H1 (cell line): ENCODE results near the gene KCNMA1. TPM values are rescaled to one million over a fixed set of nuclear protein-coding genes. Genes with fewer than 3 reads are reported as not detected.

Experiments
- CTCF ChIA-PET: fragments of 300-600 bp; sonication (Branson Sonifier 250); formaldehyde crosslinking; loops from one replicate; lab custom pipeline; 2021; ENCODE audit not compliant: partially characterized antibody; lab: Charles Lee
- POLR2A ChIA-PET: fragments of 300-600 bp; sonication (Branson Sonifier 250); formaldehyde crosslinking; loops from one replicate; lab custom pipeline; 2021; ENCODE audit warnings: inconsistent platforms; ENCODE audit not compliant: partially characterized antibody; lab: Charles Lee
- DNase-seq, 2 experiments: peaks; one replicate each; pipeline versions ENCODE4 v3.0.0 to v3.0.0-alpha.2; 2010 to 2022; ENCODE audit warnings: low spot score in 2 of 2, low read depth in 1 of 2, mixed read lengths in 1 of 2
- FAIRE-seq: peaks from 2 replicates; lab custom pipeline; 2011; peaks lifted over from hg19 to GRCh38; lab: Jason Lieb, UNC
- H2AFZ ChIP-seq: 2 replicates; pipeline ENCODE4 v1.8.1; 2012; ENCODE audit warnings: low read length, inconsistent platforms
- H2AK5ac ChIP-seq: 2 replicates; pipeline ENCODE4 v1.6.1; 2013; ENCODE audit warnings: low read depth, low read length
- H2BK120ac ChIP-seq: replicated peaks from 2 replicates; pipeline ENCODE3; 2013; ENCODE audit warnings: low read depth, low read length, inconsistent platforms
- H2BK12ac ChIP-seq: 2 replicates; pipeline ENCODE4 v1.6.1; 2013; ENCODE audit warnings: low read depth, low read length
- H2BK15ac ChIP-seq: 2 replicates; pipeline ENCODE4 v1.6.1; 2013; ENCODE audit warnings: low read length
- H2BK20ac ChIP-seq: 2 replicates; pipeline ENCODE4 v1.6.1; 2013; ENCODE audit warnings: low read length
- H2BK5ac ChIP-seq: 2 replicates; pipeline ENCODE4 v1.6.1; 2013; ENCODE audit warnings: low read depth, low read length
- H3K14ac ChIP-seq: 2 replicates; pipeline ENCODE4 v1.6.1; 2013; ENCODE audit warnings: inconsistent platforms; ENCODE audit not compliant: insufficient read length
- H3K18ac ChIP-seq: 2 replicates; pipeline ENCODE4 v1.6.1; 2013; ENCODE audit warnings: low read length; ENCODE audit errors: extremely low read depth
- H3K23ac ChIP-seq: 2 replicates; pipeline ENCODE4 v1.6.1; 2013; ENCODE audit warnings: inconsistent platforms; ENCODE audit not compliant: insufficient read length
- H3K23me2 ChIP-seq: 2 replicates; pipeline ENCODE4 v1.6.1; 2013; ENCODE audit warnings: low read depth, low read length
- H3K27ac ChIP-seq: 2 replicates; pipeline ENCODE4 v1.6.1; 2011; ENCODE audit warnings: low read depth, low read length, inconsistent platforms
- H3K27me3 ChIP-seq, 4 experiments: replicated peaks in 1 of 4; 1 replicate in 1 of 4; 2 replicates in 3 of 4; pipeline versions ENCODE4 v1.6.1 to v1.8.1; 2011 to 2013; ENCODE audit warnings: low read length in 3 of 4, mild to moderate bottlenecking in 3 of 4, inconsistent platforms in 2 of 4, mixed read lengths in 2 of 4, moderate library complexity in 1 of 4; ENCODE audit not compliant: control insufficient read depth in 3 of 4, insufficient read depth in 3 of 4; ENCODE audit errors: extremely low read depth in 1 of 4
- H3K36me3 ChIP-seq, 4 experiments: 2 replicates each; pipeline versions ENCODE4 v1.6.1 to v1.8.1; 2011 to 2013; ENCODE audit warnings: mild to moderate bottlenecking in 4 of 4, low read length in 3 of 4, moderate library complexity in 2 of 4, control low read depth in 1 of 4, inconsistent platforms in 1 of 4; ENCODE audit not compliant: insufficient read depth in 4 of 4, control insufficient read depth in 2 of 4
- H3K4ac ChIP-seq: replicated peaks from 2 replicates; pipeline ENCODE3; 2013; ENCODE audit warnings: low read length, low read depth, mixed read lengths, inconsistent platforms; ENCODE audit not compliant: insufficient read length
- H3K4me1 ChIP-seq, 4 experiments: replicated peaks in 1 of 4; 1 replicate in 1 of 4; 2 replicates in 3 of 4; pipeline versions ENCODE4 v1.6.1 to v1.8.1; 2011 to 2013; ENCODE audit warnings: low read length in 3 of 4, inconsistent platforms in 2 of 4, mixed read lengths in 1 of 4; ENCODE audit not compliant: insufficient read depth in 4 of 4, control insufficient read depth in 3 of 4
- H3K4me2 ChIP-seq, 2 experiments: 2 replicates each; pipeline versions ENCODE4 v1.6.1 to v1.8.1; 2011 to 2013; ENCODE audit warnings: low read depth in 2 of 2, low read length in 2 of 2, control low read depth in 1 of 2, inconsistent platforms in 1 of 2, mild to moderate bottlenecking in 1 of 2; ENCODE audit not compliant: insufficient read depth in 1 of 2
- H3K4me3 ChIP-seq, 4 experiments: fragments of 200-600, 300-600 bp in 1 of 4; sonication (generic), shearing (Covaris generic), sonication (Bioruptor Twin) in 1 of 4; 2 replicates each; pipeline versions ENCODE4 v1.5.1 to v1.8.1; 2011 to 2016; ENCODE audit warnings: low read length in 4 of 4, low read depth in 3 of 4, control low read depth in 2 of 4, inconsistent platforms in 2 of 4, mild to moderate bottlenecking in 2 of 4, mixed read lengths in 1 of 4, moderate library complexity in 1 of 4; ENCODE audit not compliant: insufficient read depth in 2 of 4; ENCODE audit errors: extremely low read depth in 1 of 4
- H3K56ac ChIP-seq: replicated peaks from 2 replicates; pipeline ENCODE3; 2013; ENCODE audit warnings: low read depth, mild to moderate bottlenecking, mixed read lengths, low read length, inconsistent platforms; ENCODE audit not compliant: insufficient read length
- H3K79me1 ChIP-seq: 2 replicates; pipeline ENCODE4 v1.6.1; 2013; ENCODE audit warnings: low read depth, low read length, control low read depth
- H3K79me2 ChIP-seq, 2 experiments: 2 replicates each; pipeline versions ENCODE4 v1.6.1 to v1.8.1; 2012 to 2013; ENCODE audit warnings: low read length in 2 of 2, mild to moderate bottlenecking in 2 of 2, inconsistent platforms in 1 of 2; ENCODE audit not compliant: insufficient read depth in 2 of 2, control insufficient read depth in 1 of 2
- H3K9ac ChIP-seq, 4 experiments: replicated peaks in 1 of 4; 1 replicate in 1 of 4; 2 replicates in 3 of 4; pipeline versions ENCODE4 v1.6.1 to v1.8.1; 2011 to 2013; ENCODE audit warnings: low read depth in 3 of 4, low read length in 3 of 4, control low read depth in 2 of 4, mild to moderate bottlenecking in 2 of 4, moderate library complexity in 2 of 4, inconsistent platforms in 1 of 4; ENCODE audit errors: extremely low read depth in 1 of 4
- H3K9me3 ChIP-seq, 2 experiments: 2 replicates each; pipeline versions ENCODE4 v1.6.1 to v1.8.1; 2012 to 2013; ENCODE audit warnings: mild to moderate bottlenecking in 2 of 2, moderate library complexity in 2 of 2, control low read depth in 1 of 2, inconsistent platforms in 1 of 2, low read depth in 1 of 2, low read length in 1 of 2, mixed read lengths in 1 of 2; ENCODE audit not compliant: insufficient read depth in 2 of 2
- H4K20me1 ChIP-seq, 2 experiments: replicated peaks in 1 of 2; 2 replicates each; pipeline versions ENCODE3 to v1.8.1; 2011 to 2013; ENCODE audit warnings: inconsistent platforms in 2 of 2, low read length in 2 of 2, mild to moderate bottlenecking in 1 of 2; ENCODE audit not compliant: insufficient read depth in 2 of 2, control insufficient read depth in 1 of 2
- H4K5ac ChIP-seq: 2 replicates; pipeline ENCODE4 v1.6.1; 2013; ENCODE audit warnings: low read length, low read depth, mixed read lengths, inconsistent platforms; ENCODE audit not compliant: insufficient read length
- H4K8ac ChIP-seq: 2 replicates; pipeline ENCODE4 v1.8.0; 2013; ENCODE audit warnings: mild to moderate bottlenecking, moderate library complexity, low read length, inconsistent platforms; ENCODE audit not compliant: insufficient read depth; ENCODE audit errors: extremely low read depth
- H4K91ac ChIP-seq: replicated peaks from 2 replicates; pipeline ENCODE3; 2013; ENCODE audit warnings: low read length, mixed read lengths, inconsistent platforms; ENCODE audit not compliant: insufficient read length
- JUN ChIP-seq: IDR thresholded peaks from 2 replicates; pipeline ENCODE4 v1.6.1; 2011; ENCODE audit warnings: low read depth, mild to moderate bottlenecking, improper control_type of control experiment, low read length
- KDM5A ChIP-seq: fragments of 200-600 bp; IDR thresholded peaks from 2 replicates; pipeline ENCODE4 v1.7.1; 2012; ENCODE audit warnings: mild to moderate bottlenecking, low read length, inconsistent platforms, mixed read lengths
- WGBS, 2 experiments: shearing (Covaris generic) in 1 of 2; methylation state at CpG; one replicate each; pipeline versions ENCODE4 v1.1.6 to v1.1.7; 2013 to 2015; ENCODE audit warnings: low lambda C conversion rate in 2 of 2, mixed read lengths in 2 of 2, inconsistent platforms in 1 of 2, low coverage in 1 of 2, missing lambda C conversion rate in 1 of 2; ENCODE audit not compliant: insufficient replicate concordance in 2 of 2, insufficient coverage in 1 of 2, insufficient read length in 1 of 2; ENCODE audit errors: extremely low coverage in 1 of 2, missing lambda C conversion rate in 1 of 2; 5-methylcytosine and 5-hydroxymethylcytosine counted together
- polyA plus RNA-seq, 7 experiments: library from polyadenylated mRNA; depleted of rRNA in 3 of 7; stranded (reverse) in 5 of 7; unstranded in 2 of 7; fragments of >200 nt in 5 of 7; fragments of 200-250 nt in 2 of 7; gene quantifications; 1 replicate in 5 of 7; 2 replicates in 1 of 7; 4 replicates in 1 of 7; pipeline versions ENCODE4 v1.2.1 to v1.2.3, GENCODE V29; 2011 to 2013; ENCODE audit warnings: missing spikeins in 2 of 7, mixed read lengths in 2 of 7
- total RNA-seq: library from RNA; stranded (reverse); fragmentation: NEBNext Ultra II Directional; extraction: Animal tissue kit (Norgen Biotek cat#: 25700); gene quantifications from 2 replicates; pipeline ENCODE4 v1.2.1, GENCODE V29; 2021

KCNMA1 gene
- total and polyA plus RNA-seq, 2 of the 8 experiments (the other 6 are each of a cell fraction or from before 2014, with no cell fraction given), result 10.2 to 11.1 TPM

- H2AK5ac ChIP-seq, result no peak overlapping the region
- no peak overlapping the region for H3K23ac ChIP-seq
- no peak overlapping the region for H2BK20ac ChIP-seq
- H4K20me1 ChIP-seq, result no peaks in the 10 kb centered on the region
- H3K79me1 ChIP-seq, result no peaks in the 10 kb centered on the region
- 96% methylated on average over 2 of the region's 2 CpGs; no CpG with 5 or more reads in 1 of the 2 experiments for WGBS, 2 experiments
- no peak overlapping the region for H4K91ac ChIP-seq
- no peaks in the 10 kb centered on the region for H3K36me3 ChIP-seq
- TF ChIP-seq JUN (no peak), KDM5A (no peak)
- POLR2A ChIA-PET, result no interaction called here
- H2AFZ ChIP-seq, result no peak overlapping the region
- H3K18ac ChIP-seq, result no peak overlapping the region
- no peak overlapping the region for H2BK15ac ChIP-seq
- no peak for DNase-seq
- no peak overlapping the region for H3K56ac ChIP-seq
- no peak overlapping the region for H3K4ac ChIP-seq
- H2BK5ac ChIP-seq, result no peak overlapping the region
- H3K27ac ChIP-seq, result no peak overlapping the region
- H3K9me3 ChIP-seq, result no peaks in the 10 kb centered on the region
- H4K5ac ChIP-seq, result no peak overlapping the region
- no peak overlapping the region for H3K4me2 ChIP-seq
- no peak overlapping the region for H3K14ac ChIP-seq
- H3K79me2 ChIP-seq, result no peaks in the 10 kb centered on the region
- CTCF ChIA-PET, result interaction anchor here (1.2 to 1.7 kb wide), 9 partner anchors 8 to 311 kb away, joined by 3 to 10 read pairs (median 4); no protein-coding TSS in a partner anchor
- H3K9ac ChIP-seq, result no peak overlapping the region
- H2BK120ac ChIP-seq, result no peak overlapping the region
- H3K4me1 ChIP-seq, result no peaks in the 10 kb centered on the region
- no peak overlapping the region for H2BK12ac ChIP-seq
- H3K4me3 ChIP-seq, result no peak overlapping the region
- peaks cover 3% of the 10 kb centered on the region; the same call in 1 of the 2 replicates for H3K23me2 ChIP-seq
- H3K27me3 ChIP-seq, result no peaks in the 10 kb centered on the region
- no peak overlapping the region for H4K8ac ChIP-seq
- FAIRE-seq, result no peak
Observed at GRCh38 chr10:77485847-77486246, 151.8 kb downstream of the KCNMA1 start.
